Endothelial cell (in vitro differentiated cells): ENCODE measurements around the gene C3orf52. TPM values are rescaled to one million over a fixed set of nuclear protein-coding genes. Genes with fewer than 3 reads are reported as not detected.
A peak's percentile ranks its signal among the peaks of the same experiment; 100 is the strongest.

Source experiments
- DNase-seq: peaks from one replicate; pipeline ENCODE4 v3.0.0; 2021; ENCODE audit warnings: low spot score
- H3K27ac Mint-ChIP-seq: one replicate; pipeline ENCODE4 v1.8.0; 2021; ENCODE audit warnings: mixed read lengths, inconsistent platforms; ENCODE audit not compliant: unreplicated experiment
- H3K27me3 Mint-ChIP-seq: one replicate; pipeline ENCODE4 v1.8.0; 2021; ENCODE audit warnings: mild to moderate bottlenecking, moderate library complexity, mixed read lengths, inconsistent platforms; ENCODE audit not compliant: unreplicated experiment
- H3K36me3 Mint-ChIP-seq: one replicate; pipeline ENCODE4 v1.8.0; 2021; ENCODE audit warnings: mild to moderate bottlenecking, low read depth, mixed read lengths, inconsistent platforms; ENCODE audit not compliant: unreplicated experiment
- H3K4me1 Mint-ChIP-seq: one replicate; pipeline ENCODE4 v1.8.0; 2021; ENCODE audit warnings: mild to moderate bottlenecking, mixed read lengths, inconsistent platforms; ENCODE audit not compliant: unreplicated experiment
- H3K4me3 Mint-ChIP-seq: one replicate; pipeline ENCODE4 v1.8.0; 2021; ENCODE audit warnings: mild to moderate bottlenecking, mixed read lengths, inconsistent platforms; ENCODE audit not compliant: unreplicated experiment
- H3K9me3 Mint-ChIP-seq: one replicate; pipeline ENCODE4 v1.8.0; 2021; ENCODE audit warnings: mixed read lengths, inconsistent platforms; ENCODE audit not compliant: unreplicated experiment
- CTCF ChIP-seq: fragments of 200-600 bp; sonication (generic); IDR thresholded peaks from one replicate; pipeline ENCODE4 v1.5.0; 2021; ENCODE audit warnings: antibody characterized with exemption; ENCODE audit not compliant: unreplicated experiment
- total RNA-seq: library from RNA; stranded (reverse); fragmentation: NEBNext Ultra II Directional; extraction: Animal tissue kit (Norgen Biotek cat#: 25700); gene quantifications from one replicate; pipeline ENCODE4 v1.2.1, GENCODE V29; 2021; ENCODE audit not compliant: unreplicated experiment

The C3orf52 gene
- total RNA-seq, 1 donor from 2014 or later, result 8.3 TPM

DNA sequence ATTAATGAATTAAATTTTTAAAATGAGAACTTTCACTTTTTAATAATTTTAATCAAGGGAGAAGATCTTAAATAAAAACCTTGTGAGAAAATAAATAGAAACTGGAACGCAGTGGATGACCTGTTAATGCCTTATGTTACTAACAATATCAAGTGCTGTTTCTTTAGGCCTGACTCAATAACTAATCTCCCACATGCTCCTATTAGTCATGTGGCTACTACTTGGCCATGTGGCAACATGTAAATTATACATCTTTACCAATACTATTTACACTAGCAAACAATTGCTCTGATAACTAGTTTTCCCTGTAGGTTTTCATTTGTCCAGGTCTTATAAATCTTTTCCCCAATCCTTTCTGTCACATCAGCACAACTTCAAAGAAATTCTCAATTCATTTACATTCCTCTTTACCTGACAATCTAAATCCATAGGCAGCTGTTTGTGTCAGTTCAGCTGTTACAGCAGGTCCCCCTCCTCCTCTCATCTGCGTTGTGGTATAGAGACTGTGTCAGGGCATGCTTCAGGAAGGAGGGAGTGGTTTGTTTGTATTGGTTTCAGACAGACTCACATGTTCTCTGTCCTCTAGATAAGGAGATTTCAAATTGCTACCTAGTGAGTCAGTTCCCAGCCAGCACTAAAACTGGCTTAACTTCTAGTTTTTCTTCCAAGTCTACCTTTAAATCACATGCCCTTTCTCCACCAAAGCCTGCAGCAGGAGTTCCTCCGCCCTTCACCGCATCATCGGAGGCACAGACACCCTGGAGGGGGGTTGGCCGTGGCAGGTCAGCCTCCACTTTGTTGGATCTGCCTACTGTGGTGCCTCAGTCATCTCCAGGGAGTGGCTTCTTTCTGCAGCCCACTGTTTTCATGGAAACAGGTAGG, 11.3 kb upstream of the C3orf52 start:
- H3K27me3 Mint-ChIP-seq, result peaks cover 1% of the 10 kb centered on the region
- DNase-seq, result no peak
- no peak for TF ChIP-seq CTCF
- peaks cover 8% of the 10 kb centered on the region for H3K4me1 Mint-ChIP-seq
- H3K36me3 Mint-ChIP-seq, result no peaks in the 10 kb centered on the region
- no peak overlapping the region for H3K4me3 Mint-ChIP-seq
- no peak overlapping the region for H3K27ac Mint-ChIP-seq
- no peaks in the 10 kb centered on the region for H3K9me3 Mint-ChIP-seq

- Mint-ChIP-seq H3K4me1 (peaks cover 8% of the 10 kb centered on the region), H3K36me3 (no peaks in the 10 kb centered on the region), H3K27ac (no peak overlapping the region), H3K4me3 (no peak overlapping the region), H3K9me3 (no peaks in the 10 kb centered on the region), H3K27me3 (peaks cover 3% of the 10 kb centered on the region)
- no peak for DNase-seq
- no peak for TF ChIP-seq CTCF
Measured at GRCh38 chr3:112078125-112079083, 7.8 kb upstream of the C3orf52 start.

GRCh38 chr3:112083239-112083638, 3.0 kb upstream of the C3orf52 start:
- Mint-ChIP-seq H3K27me3 (peaks cover 9% of the 10 kb centered on the region), H3K36me3 (peaks cover 4% of the 10 kb centered on the region), H3K4me1 (peaks cover 13% of the 10 kb centered on the region), H3K27ac (no peak overlapping the region), H3K9me3 (no peaks in the 10 kb centered on the region), H3K4me3 (no peak overlapping the region)
- DNase-seq, result no peak
- TF ChIP-seq CTCF, result no peak

GRCh38 chr3:112084980-112085705, 1.0 kb upstream of the C3orf52 start:
- Mint-ChIP-seq H3K9me3 (no peaks in the 10 kb centered on the region), H3K27me3 (peaks cover 9% of the 10 kb centered on the region), H3K4me1 (peaks cover 19% of the 10 kb centered on the region), H3K36me3 (peaks cover 4% of the 10 kb centered on the region), H3K4me3 (peak overlapping the region; percentile 79), H3K27ac (no peak overlapping the region)
- TF ChIP-seq CTCF, result no peak
- no peak for DNase-seq
